PC-3 (cell line): ENCODE data around the gene S100A14. TPM values are rescaled to one million over a fixed set of nuclear protein-coding genes. Genes with fewer than 3 reads are reported as not detected.

Source experiments
- ATAC-seq: fragments of 200-7000 bp; cut with Tn5 transposase; 2 replicates; pipeline ENCODE4 v1.9.1; 2020; ENCODE audit warnings: mild to moderate bottlenecking, moderate library complexity
- BruUV-seq: library from RNA; stranded (reverse); fragments of 400-500 nt; replicated peaks from 2 replicates; lab custom pipeline; 2021; lab: Mats Ljungman, UMichigan
- CTCF ChIA-PET: fragments of 300-600 bp; sonication (Branson Sonifier 250); formaldehyde crosslinking; loops from one replicate; lab custom pipeline; 2022; ENCODE audit warnings: antibody characterized with exemption; lab: Charles Lee
- POLR2A ChIA-PET: fragments of 300-600 bp; sonication (Branson Sonifier 250); formaldehyde crosslinking; loops from one replicate; lab custom pipeline; 2022; ENCODE audit warnings: antibody characterized with exemption; ENCODE audit not compliant: unreplicated experiment; lab: Charles Lee
- DNase-seq: peaks from one replicate; pipeline ENCODE4 v3.0.0-alpha.2; 2015
- H2AFZ ChIP-seq: fragments of 300-600 bp; sonication (generic); 2 replicates; pipeline ENCODE4 v1.6.0; 2016; ENCODE audit warnings: antibody characterized with exemption, low read length
- H3F3A ChIP-seq: fragments of 300-600 bp; sonication (generic); one replicate; pipeline ENCODE4 v1.6.0; 2017; ENCODE audit warnings: antibody characterized with exemption, low read length, control low read depth, mild to moderate bottlenecking; ENCODE audit not compliant: unreplicated experiment
- H3K27ac ChIP-seq: fragments of 300-600 bp; sonication (generic); 2 replicates; pipeline ENCODE4 v1.5.1; 2016; ENCODE audit warnings: mild to moderate bottlenecking, low read length
- H3K27me3 ChIP-seq: fragments of 300-600 bp; sonication (generic); 2 replicates; pipeline ENCODE4 v1.6.1; 2016; ENCODE audit warnings: low read length, mixed read lengths
- H3K36me3 ChIP-seq: fragments of 300-600 bp; sonication (generic); 2 replicates; pipeline ENCODE4 v1.6.1; 2016; ENCODE audit warnings: low read depth, mixed run types, low read length, mixed read lengths
- H3K4me1 ChIP-seq: fragments of 300-600 bp; sonication (generic); 2 replicates; pipeline ENCODE4 v1.5.1; 2016; ENCODE audit warnings: low read length; ENCODE audit not compliant: insufficient read depth
- H3K4me2 ChIP-seq: fragments of 300-600 bp; sonication (generic); 2 replicates; pipeline ENCODE4 v1.6.0; 2016; ENCODE audit warnings: low read length
- H3K4me3 ChIP-seq: fragments of 300-600 bp; sonication (generic); 2 replicates; pipeline ENCODE4 v1.5.1; 2016; ENCODE audit warnings: mild to moderate bottlenecking, low read length, mixed read lengths
- H3K79me2 ChIP-seq: fragments of 300-600 bp; sonication (generic); 2 replicates; pipeline ENCODE4 v1.6.1; 2017; ENCODE audit warnings: low read length, mixed read lengths
- H3K9ac ChIP-seq: fragments of 300-600 bp; sonication (generic); 2 replicates; pipeline ENCODE4 v1.6.0; 2016; ENCODE audit warnings: mild to moderate bottlenecking, low read length
- H3K9me2 ChIP-seq: fragments of 300-600 bp; sonication (generic); replicated peaks from 2 replicates; pipeline ENCODE4 v1.6.1; 2016; ENCODE audit warnings: mixed run types, low read length, mixed read lengths
- H3K9me3 ChIP-seq: fragments of 300-600 bp; sonication (generic); 2 replicates; pipeline ENCODE4 v1.6.1; 2016; ENCODE audit warnings: low read length, mixed read lengths
- H4K20me1 ChIP-seq: fragments of 300-600 bp; sonication (generic); 2 replicates; pipeline ENCODE4 v1.6.1; 2016; ENCODE audit warnings: low read length, mixed read lengths
- EZH2 ChIP-seq: fragments of 300-600 bp; sonication (generic); IDR thresholded peaks from one replicate; pipeline ENCODE4 v1.6.1; 2017; ENCODE audit warnings: antibody characterized with exemption, mild to moderate bottlenecking, low read length; ENCODE audit not compliant: unreplicated experiment
- EZH2phosphoT487 ChIP-seq: fragments of 300-600 bp; sonication (generic); IDR thresholded peaks from 2 replicates; pipeline ENCODE4 v1.6.1; 2018; ENCODE audit warnings: mild to moderate bottlenecking, antibody characterized with exemption, low read length, borderline replicate concordance
- intact Hi-C: fragments of 100-400 bp; cut with micrococcal nuclease; formaldehyde crosslinking; loops from 2 replicates; pipeline ENCODE4 v1.9.0; 2023
- total RNA-seq: library from RNA; depleted of rRNA; stranded (reverse); fragments of >200 nt; gene quantifications from 2 replicates; pipeline ENCODE4 v1.2.3, GENCODE V29; 2014
- TF ChIP-seq, protein P1 (sequence below): fragments of 300-600 bp; sonication (generic); conservative IDR thresholded peaks from 2 replicates; pipeline ENCODE4 v1.5.1; 2017; ENCODE audit warnings: antibody characterized with exemption, low read depth, mild to moderate bottlenecking, low read length

The S100A14 gene
- total RNA-seq, 1 experiment from 2014 or later = 462 TPM

DNA sequence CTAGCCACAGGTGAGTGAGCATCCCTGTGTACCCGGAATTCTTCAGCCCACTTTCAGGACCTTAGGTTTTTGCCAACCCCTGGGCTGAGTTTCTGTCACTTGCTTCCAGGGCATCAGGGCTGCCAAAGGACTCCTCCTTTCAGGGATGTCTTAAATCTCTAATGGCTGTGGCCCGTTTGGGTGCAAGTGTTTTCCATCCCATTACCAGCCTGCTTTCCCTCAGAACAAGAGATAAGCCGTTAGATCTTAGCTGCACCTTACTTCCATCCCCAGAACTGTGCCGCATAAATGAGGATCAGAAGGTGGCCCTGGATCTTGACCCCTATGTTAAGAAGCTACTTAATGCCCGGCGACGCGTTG is 43.0 kb upstream of the S100A14 start:
- no TSS peak for BruUV-seq
- CTCF ChIA-PET = interaction anchor here (0.7 kb wide), 1 partner anchor 32 kb away, joined by 4 read pairs; the partner anchor contains the start of gene S100A13

DNA sequence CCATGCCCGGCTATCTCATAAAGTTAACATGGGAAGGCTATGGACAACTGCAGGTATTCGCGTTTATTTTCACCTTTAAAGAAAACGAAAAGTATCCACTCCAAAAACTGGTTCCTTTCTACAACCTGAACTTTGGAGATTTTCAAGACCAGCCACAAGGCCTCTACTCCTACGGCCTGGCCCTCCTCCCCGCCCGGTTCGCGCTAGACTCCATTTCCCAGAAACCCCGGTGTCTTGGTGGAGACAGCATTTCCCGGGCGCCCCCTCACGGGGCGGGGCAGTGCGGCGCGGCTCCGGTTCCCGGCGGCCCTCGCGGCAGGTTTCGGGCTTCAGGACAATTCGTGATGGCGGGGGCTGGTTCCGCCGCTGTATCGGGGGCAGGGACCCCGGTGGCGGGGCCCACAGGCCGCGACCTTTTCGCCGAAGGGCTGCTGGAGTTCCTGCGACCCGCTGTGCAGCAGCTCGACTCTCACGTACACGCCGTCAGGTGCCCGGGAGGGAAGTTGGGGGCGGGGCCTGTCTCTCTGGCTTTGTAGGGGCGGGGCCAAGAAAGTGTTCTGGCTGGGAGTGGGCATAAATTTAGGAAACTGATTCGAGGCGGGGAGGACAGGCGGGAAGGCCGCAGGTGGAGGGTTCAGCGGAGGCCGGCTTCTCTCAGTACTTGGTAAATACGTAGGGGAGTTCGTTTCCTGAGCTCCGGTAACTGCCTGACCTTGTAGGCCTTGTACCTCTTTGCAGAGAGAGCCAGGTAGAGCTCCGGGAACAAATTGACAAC is 42.5 kb upstream of the S100A14 start, which contains the start of gene SNAPIN:
Gene SNAPIN (plus strand): TSS at position 304 of the 775 bp plus-strand sequence. CDS start 41 bp downstream, at position 345.
- BruUV-seq = TSS peak; percentile 75
- TF ChIP-seq, protein P1, sequence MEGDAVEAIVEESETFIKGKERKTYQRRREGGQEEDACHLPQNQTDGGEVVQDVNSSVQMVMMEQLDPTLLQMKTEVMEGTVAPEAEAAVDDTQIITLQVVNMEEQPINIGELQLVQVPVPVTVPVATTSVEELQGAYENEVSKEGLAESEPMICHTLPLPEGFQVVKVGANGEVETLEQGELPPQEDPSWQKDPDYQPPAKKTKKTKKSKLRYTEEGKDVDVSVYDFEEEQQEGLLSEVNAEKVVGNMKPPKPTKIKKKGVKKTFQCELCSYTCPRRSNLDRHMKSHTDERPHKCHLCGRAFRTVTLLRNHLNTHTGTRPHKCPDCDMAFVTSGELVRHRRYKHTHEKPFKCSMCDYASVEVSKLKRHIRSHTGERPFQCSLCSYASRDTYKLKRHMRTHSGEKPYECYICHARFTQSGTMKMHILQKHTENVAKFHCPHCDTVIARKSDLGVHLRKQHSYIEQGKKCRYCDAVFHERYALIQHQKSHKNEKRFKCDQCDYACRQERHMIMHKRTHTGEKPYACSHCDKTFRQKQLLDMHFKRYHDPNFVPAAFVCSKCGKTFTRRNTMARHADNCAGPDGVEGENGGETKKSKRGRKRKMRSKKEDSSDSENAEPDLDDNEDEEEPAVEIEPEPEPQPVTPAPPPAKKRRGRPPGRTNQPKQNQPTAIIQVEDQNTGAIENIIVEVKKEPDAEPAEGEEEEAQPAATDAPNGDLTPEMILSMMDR = no peak; the same call in 1 of the 2 replicates
- TF ChIP-seq EZH2phosphoT487 = no peak
- no peak for TF ChIP-seq EZH2
- intact Hi-C loops = loop anchor here (2.0 kb wide), 1 partner anchor 24 kb away; the partner anchor contains the start of gene CHTOP
- Histone ChIP-seq H3K9me2 (no peaks in the 10 kb centered on the region), H2AFZ (peak within 1 kb of the TSS; percentile 91), H3K36me3 (peaks cover 28% of the 10 kb centered on the region), H3K9me3 (no peaks in the 10 kb centered on the region), H4K20me1 (no peaks in the 10 kb centered on the region), H3K4me1 (peaks cover 14% of the 10 kb centered on the region; the same call in 1 of the 2 replicates), H3K27me3 (no peaks in the 10 kb centered on the region), H3K4me2 (peak within 1 kb of the TSS; percentile 96), H3K79me2 (peaks cover 13% of the 10 kb centered on the region), H3K27ac (peak within 1 kb of the TSS; percentile 62), H3K9ac (peak within 1 kb of the TSS; percentile 90), H3K4me3 (peak within 1 kb of the TSS; percentile 89), H3F3A (peaks cover 15% of the 10 kb centered on the region)
- POLR2A ChIA-PET = interaction anchor here (0.6 to 0.7 kb wide), 2 partner anchors 20 to 69 kb away, joined by 3 to 8 read pairs; partner anchors contain the start of gene INTS3
- DNase-seq (peak; percentile 92), ATAC-seq (peak; percentile 93)
- CTCF ChIA-PET = no interaction called here

More for the DNA sequence above, 43.0 kb upstream of the S100A14 start:
- Histone ChIP-seq H3K9ac (peak overlapping the region; percentile 90), H3K4me3 (peak overlapping the region; percentile 89), H3K36me3 (peaks cover 34% of the 10 kb centered on the region), H3K27ac (no peak overlapping the region), H3K4me1 (peaks cover 14% of the 10 kb centered on the region; the same call in 1 of the 2 replicates), H4K20me1 (no peaks in the 10 kb centered on the region), H3F3A (peaks cover 21% of the 10 kb centered on the region), H3K9me2 (no peaks in the 10 kb centered on the region), H2AFZ (peak overlapping the region; percentile 91), H3K27me3 (no peaks in the 10 kb centered on the region), H3K79me2 (peaks cover 13% of the 10 kb centered on the region), H3K9me3 (no peaks in the 10 kb centered on the region), H3K4me2 (peak overlapping the region; percentile 96)
- ATAC-seq (peak; percentile 12), DNase-seq (no peak)
- POLR2A ChIA-PET = interaction anchor here (0.6 to 0.7 kb wide), 3 partner anchors 46 to 332 kb away, joined by 3 to 8 read pairs (median 4); partner anchors contain the start of genes INTS3 and S100A16
- intact Hi-C loops = loop anchor here (2.0 kb wide), 1 partner anchor 24 kb away; the partner anchor contains the start of gene CHTOP
- TF ChIP-seq EZH2 (no peak), EZH2phosphoT487 (no peak)
- TF ChIP-seq, protein P1 = no peak
